HG03342 (cell line): ENCODE results near the gene APOL4.
"Not testable (repeated sequence)": the region's sequence is repeated elsewhere in the genome, so short reads cannot be mapped to it uniquely, and the experiment has no call there.

ENCODE experiments used
- ATAC-seq: cut with Tn5 transposase; IDR thresholded peaks from one replicate; pipeline ENCODE4 v1.9.1; 2021; ENCODE audit warnings: mild to moderate bottlenecking, moderate library complexity; ENCODE audit not compliant: unreplicated experiment

The APOL4 gene

GRCh38 chr22:36232715-36233401, 31.2 kb upstream of the APOL4 start:
- no peak for ATAC-seq

DNA sequence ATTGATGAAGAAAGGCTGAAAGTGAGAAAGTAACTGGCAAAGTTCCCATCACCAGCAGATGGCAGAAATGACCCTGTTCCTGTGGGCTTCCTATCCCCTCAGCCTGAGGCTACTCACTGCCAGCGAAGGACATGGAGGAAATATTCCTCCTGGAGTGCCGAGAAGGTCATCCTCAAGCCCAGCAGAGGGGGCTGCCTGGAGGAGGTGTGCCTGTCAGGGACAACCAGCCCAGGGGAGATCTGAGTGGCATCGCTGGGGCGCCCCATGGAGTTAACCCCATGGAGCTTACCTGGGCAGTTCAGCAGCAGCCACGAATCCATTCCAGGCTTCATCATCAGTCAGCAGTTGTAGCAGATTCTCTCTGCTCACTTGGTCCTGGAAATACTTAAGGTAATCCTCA, 29.4 kb upstream of the APOL4 start:
- not testable (repeated sequence) for ATAC-seq

GRCh38 chr22:36229649-36230048, 28.0 kb upstream of the APOL4 start:
- not testable (repeated sequence) for ATAC-seq

- no peak for ATAC-seq
These were observed 27.3 kb upstream of the APOL4 start for GRCh38 chr22:36228944-36229343.

DNA sequence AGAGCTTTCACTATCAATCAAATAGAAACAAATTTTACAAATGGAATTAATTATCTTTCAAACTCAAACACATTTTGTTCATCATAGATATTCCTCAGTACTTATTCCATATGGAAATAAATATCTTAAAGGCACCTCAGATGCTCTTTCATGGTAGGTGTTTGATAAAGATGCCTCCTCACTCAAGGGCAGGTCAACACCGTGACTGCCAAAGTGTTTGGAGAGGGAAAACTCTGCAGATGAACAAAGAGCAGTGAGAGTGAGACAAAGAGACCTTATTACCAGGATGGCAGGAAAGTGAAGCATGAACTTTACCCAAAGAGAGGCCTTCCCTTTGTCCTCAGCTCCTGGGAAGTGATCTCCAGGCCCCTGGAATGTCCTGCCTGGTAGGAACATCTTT, 26.8 kb upstream of the APOL4 start:
- not testable (repeated sequence) for ATAC-seq

DNA sequence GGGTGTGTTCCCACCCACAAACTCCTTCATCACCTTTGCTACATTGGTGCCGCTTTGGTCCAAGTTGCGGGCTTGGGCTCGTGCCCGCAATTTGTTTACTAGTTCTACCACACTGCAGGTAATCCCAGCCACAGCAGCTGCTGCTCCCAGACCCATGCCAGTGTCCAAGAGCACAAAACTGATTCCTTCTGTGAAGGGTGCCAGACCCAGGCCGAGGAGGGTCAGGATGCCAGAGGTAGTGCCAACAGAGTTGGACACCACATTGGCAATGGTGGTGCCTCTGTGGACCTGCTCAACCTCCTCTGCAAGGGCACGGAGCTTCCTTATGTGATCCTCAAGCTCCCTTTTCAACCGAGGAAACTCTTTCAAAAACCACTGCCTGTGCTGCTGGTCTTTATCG, 26.2 kb upstream of the APOL4 start:
- ATAC-seq = no peak

GRCh38 chr22:36227396-36227795, 25.8 kb upstream of the APOL4 start:
- ATAC-seq = no peak

- no peak for ATAC-seq
These were observed 24.6 kb upstream of the APOL4 start for GRCh38 chr22:36226189-36226588.

- no peak for ATAC-seq
These were observed 23.8 kb upstream of the APOL4 start for GRCh38 chr22:36225333-36225922.

DNA sequence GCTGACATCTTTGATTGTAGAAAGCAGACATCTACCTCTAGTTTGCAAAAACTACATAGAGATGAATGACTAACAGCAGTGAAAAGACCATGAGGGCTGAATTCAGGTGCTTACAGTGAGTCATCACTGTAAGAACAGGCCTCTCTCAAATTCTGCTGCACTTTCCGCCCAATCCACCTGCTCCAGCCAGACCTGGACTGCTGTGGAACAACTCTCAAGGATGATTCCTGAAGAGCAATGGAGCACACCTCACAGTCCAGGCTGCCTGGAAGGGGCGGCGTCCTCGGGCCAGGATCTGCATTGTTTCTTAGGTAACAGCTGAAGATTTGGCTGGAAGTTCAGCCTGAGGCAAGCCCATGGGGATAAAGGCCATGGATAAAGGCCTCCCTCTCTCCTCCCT, 22.6 kb upstream of the APOL4 start:
- no peak for ATAC-seq

- ATAC-seq = no peak
These were observed 21.9 kb upstream of the APOL4 start for GRCh38 chr22:36223504-36223903.

DNA sequence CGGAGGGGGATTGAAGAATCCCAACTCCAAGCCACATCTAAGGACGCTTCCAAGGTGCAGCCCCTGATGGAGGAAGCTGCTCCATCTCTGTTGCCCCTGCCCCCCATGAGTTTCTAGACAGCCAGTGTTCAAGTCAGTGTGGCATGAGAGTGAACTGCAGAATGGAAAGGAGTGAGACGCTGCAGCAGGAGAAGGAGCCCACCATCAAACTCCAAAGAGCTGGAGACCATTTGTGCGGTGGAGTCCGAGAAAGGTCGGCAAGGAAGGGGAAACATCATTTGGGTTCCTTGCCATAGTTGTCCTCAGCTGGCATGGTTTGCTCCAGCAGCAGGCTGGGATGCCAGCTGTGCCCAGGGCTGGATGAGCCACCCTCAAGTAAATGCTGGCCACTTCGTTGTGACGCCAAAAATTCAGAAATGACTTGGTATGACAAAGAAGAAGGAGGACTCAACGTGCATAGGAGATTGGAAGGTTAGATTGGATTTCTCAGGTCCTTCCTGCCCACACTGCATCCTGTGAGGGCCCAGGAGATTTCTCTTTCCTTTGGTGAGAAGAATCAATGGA, 21.4 kb upstream of the APOL4 start:
- no peak for ATAC-seq

- ATAC-seq = no peak
These were observed 20.5 kb upstream of the APOL4 start for GRCh38 chr22:36221799-36222751.

DNA sequence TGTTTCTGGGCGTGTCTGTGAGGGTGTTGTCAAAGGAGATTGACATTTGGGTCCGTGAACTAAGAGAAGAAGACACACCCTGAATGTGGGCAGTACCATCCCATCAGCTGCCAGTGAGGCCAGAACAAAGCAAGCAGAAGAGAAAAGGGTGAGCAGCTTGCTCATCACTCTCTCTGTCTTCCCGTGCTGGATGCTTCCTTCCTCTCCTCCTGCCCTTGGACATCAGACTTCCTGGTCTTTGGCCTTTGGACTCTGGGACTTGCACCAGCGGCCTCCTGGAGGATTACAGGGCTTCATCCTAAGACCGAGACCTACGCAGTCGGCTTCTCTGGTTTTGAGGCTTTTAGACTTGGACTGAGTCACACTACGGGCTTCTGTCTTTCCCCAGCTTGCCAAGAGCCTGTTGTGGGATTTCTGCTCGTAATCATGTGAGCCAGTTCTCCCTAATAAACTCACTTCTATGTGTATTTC, 18.9 kb upstream of the APOL4 start:
- no peak for ATAC-seq

GRCh38 chr22:36218648-36219193, 17.1 kb upstream of the APOL4 start:
- ATAC-seq = no peak

- no peak for ATAC-seq
These were observed 14.4 kb upstream of the APOL4 start for GRCh38 chr22:36215981-36216380.

GRCh38 chr22:36213586-36213985, 12.0 kb upstream of the APOL4 start:
- no peak for ATAC-seq

DNA sequence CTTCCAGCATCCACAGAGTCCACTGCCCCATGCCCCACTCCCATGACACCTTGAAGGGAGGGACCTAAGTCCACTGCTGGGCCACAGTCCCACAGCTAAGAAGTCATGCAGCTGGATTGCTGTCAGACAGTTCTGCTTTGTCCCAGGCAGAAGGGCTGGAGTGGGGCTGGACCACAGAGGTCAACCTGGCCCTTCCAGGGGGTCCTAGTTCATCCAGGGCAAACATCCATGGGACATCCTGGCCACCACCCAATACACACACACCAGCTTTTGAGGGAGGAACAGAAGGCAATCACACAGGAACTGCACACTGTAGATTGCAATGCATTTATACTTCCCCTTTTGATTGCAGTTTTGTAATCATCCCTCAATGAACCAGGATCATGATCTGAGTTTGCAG, 11.3 kb upstream of the APOL4 start:
- ATAC-seq = no peak

GRCh38 chr22:36211237-36211861, 9.7 kb upstream of the APOL4 start:
- ATAC-seq = no peak

DNA sequence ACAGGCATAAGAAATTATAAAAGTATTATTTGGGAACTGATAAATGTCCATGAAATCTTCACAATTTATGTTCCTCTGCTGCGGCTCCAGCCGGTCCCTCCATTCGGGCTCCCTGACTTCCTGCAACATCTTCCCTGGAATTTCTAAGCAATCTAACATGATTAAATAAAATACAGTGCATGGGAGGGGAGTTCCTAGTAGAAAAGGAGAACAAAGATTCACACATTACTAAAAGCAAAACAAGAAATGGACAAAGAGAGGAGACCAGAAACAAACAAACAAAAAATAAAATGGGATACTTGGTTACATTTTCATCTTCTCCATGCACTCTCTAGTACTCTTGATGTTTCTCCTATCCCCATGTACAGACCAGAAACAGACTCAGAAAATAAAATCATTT, 8.6 kb upstream of the APOL4 start:
- no peak for ATAC-seq
